Trophoblast cell (in vitro differentiated cells and primary cell): ENCODE results near the gene SYCP3.

Experiments
- DNase-seq, 2 donors: peaks; one replicate each; pipeline ENCODE4 v3.0.0-alpha.2; 2016
- H2AFZ ChIP-seq: 2 replicates; pipeline ENCODE4 v1.6.1; 2013; ENCODE audit warnings: low read length, moderate library complexity, mild to moderate bottlenecking; ENCODE audit not compliant: insufficient read depth, poor library complexity
- H2AK5ac ChIP-seq: 2 replicates; pipeline ENCODE4 v1.6.1; 2013; ENCODE audit warnings: mild to moderate bottlenecking, low read length
- H2BK120ac ChIP-seq: 2 replicates; pipeline ENCODE4 v1.6.1; 2013; ENCODE audit warnings: low read length, mild to moderate bottlenecking, moderate library complexity; ENCODE audit not compliant: insufficient read depth, poor library complexity
- H2BK12ac ChIP-seq: 2 replicates; pipeline ENCODE4 v1.6.1; 2013; ENCODE audit warnings: mild to moderate bottlenecking, low read length, moderate library complexity
- H2BK5ac ChIP-seq: 2 replicates; pipeline ENCODE4 v1.6.1; 2013; ENCODE audit warnings: low read length, low read depth, moderate library complexity, mild to moderate bottlenecking; ENCODE audit not compliant: poor library complexity
- H3K14ac ChIP-seq: 2 replicates; pipeline ENCODE4 v1.6.1; 2013; ENCODE audit warnings: mild to moderate bottlenecking, low read length
- H3K18ac ChIP-seq: 2 replicates; pipeline ENCODE4 v1.6.1; 2013; ENCODE audit warnings: mild to moderate bottlenecking, low read length
- H3K23ac ChIP-seq: 2 replicates; pipeline ENCODE4 v1.6.1; 2013; ENCODE audit warnings: low read length
- H3K27ac ChIP-seq: 2 replicates; pipeline ENCODE4 v1.5.1; 2013; ENCODE audit warnings: low read depth, mild to moderate bottlenecking, inconsistent platforms, low read length, moderate library complexity
- H3K27me3 ChIP-seq: 2 replicates; pipeline ENCODE4 v1.6.1; 2013; ENCODE audit warnings: inconsistent platforms, mild to moderate bottlenecking, low read length, moderate library complexity; ENCODE audit not compliant: insufficient read depth
- H3K36me3 ChIP-seq, 2 experiments: 1 replicate in 1 of 2; 2 replicates in 1 of 2; pipeline ENCODE4 v1.6.1; 2013; ENCODE audit warnings: low read length in 2 of 2, mild to moderate bottlenecking in 2 of 2, moderate library complexity in 1 of 2; ENCODE audit not compliant: insufficient read depth in 2 of 2, control insufficient read depth in 1 of 2
- H3K4ac ChIP-seq: 2 replicates; pipeline ENCODE4 v1.6.1; 2013; ENCODE audit warnings: low read depth, mild to moderate bottlenecking, low read length, moderate library complexity
- H3K4me1 ChIP-seq, 2 experiments: 1 replicate in 1 of 2; 2 replicates in 1 of 2; pipeline ENCODE4 v1.6.1; 2013; ENCODE audit warnings: low read length in 2 of 2, mild to moderate bottlenecking in 2 of 2, moderate library complexity in 1 of 2; ENCODE audit not compliant: insufficient read depth in 2 of 2, control insufficient read depth in 1 of 2
- H3K4me2 ChIP-seq: 2 replicates; pipeline ENCODE4 v1.6.1; 2013; ENCODE audit warnings: inconsistent platforms, mild to moderate bottlenecking, low read length, moderate library complexity
- H3K4me3 ChIP-seq: 2 replicates; pipeline ENCODE4 v1.5.1; 2013; ENCODE audit warnings: mild to moderate bottlenecking, low read depth, low read length, inconsistent platforms
- H3K79me1 ChIP-seq: one replicate; pipeline ENCODE4 v1.6.1; 2013; ENCODE audit warnings: low read length
- H3K79me2 ChIP-seq: 2 replicates; pipeline ENCODE4 v1.6.1; 2013; ENCODE audit warnings: low read length, mild to moderate bottlenecking; ENCODE audit not compliant: control insufficient read depth, insufficient read depth, poor library complexity
- H3K9ac ChIP-seq: 2 replicates; pipeline ENCODE4 v1.6.1; 2013; ENCODE audit warnings: mild to moderate bottlenecking, low read length
- H3K9me3 ChIP-seq: 2 replicates; pipeline ENCODE4 v1.6.1; 2013; ENCODE audit warnings: low read depth, mild to moderate bottlenecking, control low read depth, inconsistent platforms, low read length; ENCODE audit not compliant: insufficient read depth
- H4K12ac ChIP-seq: 2 replicates; pipeline ENCODE4 v1.6.1; 2013; ENCODE audit warnings: low read depth, mild to moderate bottlenecking, low read length, moderate library complexity
- H4K8ac ChIP-seq: 2 replicates; pipeline ENCODE4 v1.6.1; 2013; ENCODE audit warnings: low read depth, mild to moderate bottlenecking, low read length, moderate library complexity
- H4K91ac ChIP-seq: one replicate; pipeline ENCODE4 v1.6.1; 2013; ENCODE audit warnings: low read depth, mild to moderate bottlenecking, low read length, moderate library complexity
- WGBS: extraction: QIAGEN DNeasy Blood & Tissue Kit; methylation state at CpG from one replicate; pipeline ENCODE4 v1.1.7; 2013; ENCODE audit warnings: missing lambda C conversion rate; ENCODE audit not compliant: insufficient read length, insufficient coverage; ENCODE audit errors: extremely low coverage; 5-methylcytosine and 5-hydroxymethylcytosine counted together

SYCP3 gene

DNA sequence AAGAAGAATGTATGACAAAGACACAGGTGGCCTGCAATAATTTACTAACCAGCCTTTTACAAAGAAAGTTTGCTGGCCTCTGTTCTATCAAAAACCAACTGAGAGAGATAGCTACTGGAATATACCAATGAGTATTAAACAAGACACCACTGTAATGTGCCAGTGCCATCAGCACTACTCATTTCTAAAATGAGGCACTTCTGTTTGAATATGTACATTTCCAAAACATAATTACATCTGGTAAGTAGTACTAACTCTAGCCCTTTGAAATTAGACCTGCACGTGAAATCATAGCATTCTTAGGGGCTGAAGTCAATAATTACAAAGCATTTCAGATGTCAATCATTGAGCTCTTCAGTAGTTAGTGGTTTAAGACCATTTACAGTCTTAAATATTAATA is 6.9 kb upstream of the SYCP3 start:
- Histone ChIP-seq H3K27me3 (no peaks in the 10 kb centered on the region), H3K9me3 (no peaks in the 10 kb centered on the region), H2AK5ac (no peak overlapping the region), H4K8ac (no peak overlapping the region), H2BK120ac (no peak overlapping the region), H3K79me2 (no peaks in the 10 kb centered on the region), H3K14ac (no peak overlapping the region), H2BK12ac (no peak overlapping the region), H3K4me3 (no peak overlapping the region), H2AFZ (no peak overlapping the region), H4K12ac (no peak overlapping the region), H3K36me3 (peaks cover 3 to 10% of the 10 kb centered on the region in 2 experiments), H4K91ac (no peak overlapping the region), H3K27ac (no peak overlapping the region), H3K4me1 (no peaks in the 10 kb centered on the region), H3K79me1 (no peaks in the 10 kb centered on the region), H3K23ac (no peak overlapping the region), H3K18ac (no peak overlapping the region), H3K4ac (no peak overlapping the region), H3K4me2 (no peak overlapping the region), H2BK5ac (no peak overlapping the region), H3K9ac (no peak overlapping the region)
- no peak for DNase-seq
- WGBS, result no CpG with 5 or more reads among the region's 1 CpG

DNA sequence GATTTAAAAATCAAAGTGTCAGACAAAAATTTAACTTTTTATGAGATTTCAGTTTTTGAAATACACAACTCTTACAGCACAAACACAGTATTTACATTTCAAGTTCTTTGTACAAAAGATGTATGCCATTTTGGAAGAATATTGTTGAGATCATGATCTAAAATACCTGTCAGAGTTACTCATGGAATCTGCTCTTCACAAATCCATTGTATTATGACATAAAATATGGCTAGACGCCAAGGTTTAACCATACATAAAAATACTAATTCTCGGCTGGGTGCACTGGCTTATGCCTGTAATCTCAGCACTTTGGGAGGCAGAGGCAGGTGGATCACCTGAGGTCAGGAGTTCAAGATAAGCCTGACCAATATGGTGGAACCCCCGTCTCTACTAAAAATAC is 6.2 kb upstream of the SYCP3 start:
- Histone ChIP-seq H3K23ac (no peak overlapping the region), H3K14ac (no peak overlapping the region), H3K9ac (no peak overlapping the region), H3K4me3 (no peak overlapping the region), H3K4me2 (no peak overlapping the region), H3K36me3 (peaks cover 3 to 10% of the 10 kb centered on the region in 2 experiments), H4K91ac (no peak overlapping the region), H2AFZ (no peak overlapping the region), H3K27me3 (no peaks in the 10 kb centered on the region), H2BK5ac (no peak overlapping the region), H3K18ac (no peak overlapping the region), H2AK5ac (no peak overlapping the region), H3K9me3 (no peaks in the 10 kb centered on the region), H4K12ac (no peak overlapping the region), H4K8ac (no peak overlapping the region), H2BK12ac (no peak overlapping the region), H3K4ac (no peak overlapping the region), H3K79me1 (no peaks in the 10 kb centered on the region), H3K27ac (no peak overlapping the region), H2BK120ac (no peak overlapping the region), H3K79me2 (no peaks in the 10 kb centered on the region), H3K4me1 (no peaks in the 10 kb centered on the region)
- no CpG with 5 or more reads among the region's 3 CpGs for WGBS
- no peak for DNase-seq

DNA sequence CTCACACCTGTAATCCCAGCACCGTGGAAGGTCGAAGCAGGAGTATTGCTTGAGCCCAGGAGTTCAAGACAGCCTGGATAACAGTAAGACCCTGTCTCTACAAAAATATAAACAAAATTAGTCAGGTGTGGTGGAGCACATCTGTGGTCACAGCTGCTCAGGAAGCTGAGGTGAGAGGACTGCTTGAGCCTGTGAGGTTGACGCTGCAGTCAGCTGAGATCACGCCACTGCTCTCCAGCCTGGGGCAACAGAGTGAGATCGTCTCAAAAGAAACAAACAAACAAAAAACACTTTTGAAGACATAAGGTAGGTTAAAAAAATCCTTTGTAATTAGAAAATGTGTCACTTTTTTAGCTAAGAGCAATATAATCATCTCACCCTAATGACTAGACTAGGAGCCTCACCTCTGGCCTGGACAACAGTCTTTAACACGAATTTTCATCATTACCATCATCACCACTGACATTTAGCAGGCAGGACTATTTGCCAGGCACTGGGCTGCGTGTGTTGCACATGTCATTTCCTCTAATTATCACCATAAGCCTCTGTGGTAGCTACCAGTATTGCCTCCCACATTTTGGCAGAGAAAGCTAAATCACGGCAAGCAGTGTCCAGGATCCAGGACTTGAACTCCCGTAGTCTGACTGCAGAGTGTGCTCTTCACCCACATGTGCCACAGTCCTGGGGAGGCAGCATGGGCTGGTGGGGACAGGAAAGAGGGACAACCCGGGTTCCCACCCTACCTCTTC is 4.6 kb upstream of the SYCP3 start:
- Histone ChIP-seq H2BK120ac (no peak overlapping the region), H3K18ac (no peak overlapping the region), H4K12ac (no peak overlapping the region), H3K14ac (no peak overlapping the region), H3K4ac (no peak overlapping the region), H3K9ac (no peak overlapping the region), H2AFZ (no peak overlapping the region), H2BK5ac (no peak overlapping the region), H3K4me1 (no peaks in the 10 kb centered on the region), H3K79me1 (no peaks in the 10 kb centered on the region), H3K36me3 (peaks cover 3 to 13% of the 10 kb centered on the region in 2 experiments), H3K4me2 (no peak overlapping the region), H2AK5ac (no peak overlapping the region), H3K4me3 (no peak overlapping the region), H3K23ac (no peak overlapping the region), H2BK12ac (no peak overlapping the region), H4K8ac (no peak overlapping the region), H3K79me2 (no peaks in the 10 kb centered on the region), H3K27me3 (no peaks in the 10 kb centered on the region), H4K91ac (no peak overlapping the region), H3K27ac (no peak overlapping the region), H3K9me3 (no peaks in the 10 kb centered on the region)
- DNase-seq, result no peak
- WGBS, result no CpG with 5 or more reads among the region's 10 CpGs

DNA sequence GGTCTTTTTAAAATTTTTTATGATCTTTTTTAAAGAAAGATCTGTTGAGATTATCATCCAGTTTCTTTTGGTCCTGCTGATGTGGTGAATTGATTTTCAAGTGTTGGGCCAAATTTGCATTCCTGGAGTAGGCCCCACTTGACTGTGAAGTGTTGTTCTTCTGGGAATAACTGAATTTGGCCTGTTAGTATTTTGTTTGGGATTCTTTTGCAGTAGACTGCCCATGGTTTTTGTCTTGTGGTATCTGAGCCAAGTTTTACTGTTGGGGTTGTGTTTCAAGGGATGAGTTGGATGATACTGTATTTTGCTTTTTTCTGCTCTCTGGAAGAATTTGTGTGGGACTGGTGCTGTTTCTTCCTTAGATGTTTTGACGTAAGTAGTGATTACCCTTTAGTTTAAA is 4.0 kb upstream of the SYCP3 start:
- Histone ChIP-seq H3K18ac (no peak overlapping the region), H3K4me2 (no peak overlapping the region), H3K14ac (no peak overlapping the region), H3K36me3 (peaks cover 3 to 11% of the 10 kb centered on the region in 2 experiments), H2BK120ac (no peak overlapping the region), H3K4ac (no peak overlapping the region), H3K4me1 (no peaks in the 10 kb centered on the region), H4K12ac (no peak overlapping the region), H2AFZ (no peak overlapping the region), H4K91ac (no peak overlapping the region), H4K8ac (no peak overlapping the region), H2AK5ac (no peak overlapping the region), H3K23ac (no peak overlapping the region), H3K79me1 (no peaks in the 10 kb centered on the region), H3K9me3 (no peaks in the 10 kb centered on the region), H3K4me3 (no peak overlapping the region), H2BK5ac (no peak overlapping the region), H2BK12ac (no peak overlapping the region), H3K79me2 (no peaks in the 10 kb centered on the region), H3K27me3 (no peaks in the 10 kb centered on the region), H3K9ac (no peak overlapping the region), H3K27ac (no peak overlapping the region)
- no peak for DNase-seq
- no CpG with 5 or more reads among the region's 1 CpG for WGBS
